Stomach (tissue), 4 donors: Measurements from ENCODE around the gene SPATA19.

Experiments used
- POLR2A ChIP-seq, 4 donors: fragments of 450-650 bp; IDR thresholded peaks; one replicate each; pipeline ENCODE4 v1.6.1; 2016; ENCODE audit warnings: antibody characterized with exemption in 4 of 4, control low read depth in 2 of 4, mild to moderate bottlenecking in 1 of 4, moderate library complexity in 1 of 4
- POLR2AphosphoS5 ChIP-seq, 3 donors: sonication (generic); formaldehyde crosslinking; IDR thresholded peaks; one replicate each; pipeline ENCODE4 v1.6.1; 2016; ENCODE audit warnings: antibody characterized with exemption in 3 of 3
- TF ChIP-seq, protein P1 (sequence below), 7 experiments: fragments of 450-650 bp in 4 of 7; fragments of 200-600 bp in 3 of 7; sonication (generic) in 3 of 7; IDR thresholded peaks; one replicate each; pipeline ENCODE4 v1.5.1; 2016 to 2019; ENCODE audit warnings: antibody characterized with exemption in 7 of 7, control low read depth in 2 of 7, mild to moderate bottlenecking in 1 of 7

DNA sequence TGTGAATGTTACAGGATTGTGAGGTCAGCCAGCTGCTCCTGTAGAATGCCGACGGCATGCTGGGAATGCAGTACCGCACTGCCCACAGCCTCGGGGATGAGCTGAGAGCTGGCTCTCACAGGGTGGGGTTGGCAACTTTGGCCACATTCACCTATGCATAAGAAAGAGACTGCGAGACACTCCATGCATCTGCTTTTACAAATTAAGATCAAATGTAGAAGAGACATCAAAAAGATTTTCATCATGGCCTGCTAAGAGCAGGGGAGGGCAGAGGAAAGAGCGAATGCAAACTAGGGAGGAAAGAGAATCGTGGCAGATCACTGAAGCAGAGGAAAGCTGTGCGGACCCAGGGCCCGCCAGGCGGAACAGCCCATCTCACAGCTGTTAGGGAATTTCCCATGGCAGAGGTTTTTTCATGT lies 49.8 kb upstream of the SPATA19 start:
- no peak for TF ChIP-seq POLR2A (IDR thresholded peaks at IDR 0.05)
- TF ChIP-seq, protein P1, sequence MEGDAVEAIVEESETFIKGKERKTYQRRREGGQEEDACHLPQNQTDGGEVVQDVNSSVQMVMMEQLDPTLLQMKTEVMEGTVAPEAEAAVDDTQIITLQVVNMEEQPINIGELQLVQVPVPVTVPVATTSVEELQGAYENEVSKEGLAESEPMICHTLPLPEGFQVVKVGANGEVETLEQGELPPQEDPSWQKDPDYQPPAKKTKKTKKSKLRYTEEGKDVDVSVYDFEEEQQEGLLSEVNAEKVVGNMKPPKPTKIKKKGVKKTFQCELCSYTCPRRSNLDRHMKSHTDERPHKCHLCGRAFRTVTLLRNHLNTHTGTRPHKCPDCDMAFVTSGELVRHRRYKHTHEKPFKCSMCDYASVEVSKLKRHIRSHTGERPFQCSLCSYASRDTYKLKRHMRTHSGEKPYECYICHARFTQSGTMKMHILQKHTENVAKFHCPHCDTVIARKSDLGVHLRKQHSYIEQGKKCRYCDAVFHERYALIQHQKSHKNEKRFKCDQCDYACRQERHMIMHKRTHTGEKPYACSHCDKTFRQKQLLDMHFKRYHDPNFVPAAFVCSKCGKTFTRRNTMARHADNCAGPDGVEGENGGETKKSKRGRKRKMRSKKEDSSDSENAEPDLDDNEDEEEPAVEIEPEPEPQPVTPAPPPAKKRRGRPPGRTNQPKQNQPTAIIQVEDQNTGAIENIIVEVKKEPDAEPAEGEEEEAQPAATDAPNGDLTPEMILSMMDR (IDR thresholded peaks at IDR 0.05) = no peak
- no peak for TF ChIP-seq POLR2AphosphoS5 (IDR thresholded peaks at IDR 0.05)
